GM18519 (cell line): ENCODE measurements around the gene THOC5.
"Not testable (repeated sequence)": the region's sequence is repeated elsewhere in the genome, so short reads cannot be mapped to it uniquely, and the experiment has no call there.

Source experiments
- ATAC-seq: cut with Tn5 transposase; IDR thresholded peaks from one replicate; pipeline ENCODE4 v1.9.1; 2021; ENCODE audit warnings: mild to moderate bottlenecking, moderate library complexity; ENCODE audit not compliant: unreplicated experiment, low FRiP score

The THOC5 gene

GRCh38 chr22:29563652-29564460 lies 10.3 kb upstream of the THOC5 start:
- ATAC-seq, result no peak

DNA sequence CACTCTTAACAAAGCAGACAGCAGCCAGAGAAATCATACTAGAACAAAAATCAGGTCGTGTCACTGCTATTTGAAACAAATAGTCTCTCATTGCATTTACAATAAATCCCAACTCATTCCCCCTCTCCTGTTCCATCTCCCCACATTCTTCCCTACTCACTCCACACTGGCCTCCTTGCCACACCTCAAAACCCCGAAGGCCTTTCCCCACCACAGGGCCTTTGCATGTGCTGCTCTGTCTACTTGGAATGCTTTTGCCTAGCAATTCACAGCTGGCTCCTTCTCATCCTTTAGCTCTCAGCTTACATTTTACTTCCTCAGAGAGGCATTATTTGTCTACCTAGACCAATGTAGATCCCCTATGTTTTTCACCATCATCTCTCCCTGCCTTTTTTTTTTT lies 6.3 kb upstream of the THOC5 start:
- no peak for ATAC-seq

DNA sequence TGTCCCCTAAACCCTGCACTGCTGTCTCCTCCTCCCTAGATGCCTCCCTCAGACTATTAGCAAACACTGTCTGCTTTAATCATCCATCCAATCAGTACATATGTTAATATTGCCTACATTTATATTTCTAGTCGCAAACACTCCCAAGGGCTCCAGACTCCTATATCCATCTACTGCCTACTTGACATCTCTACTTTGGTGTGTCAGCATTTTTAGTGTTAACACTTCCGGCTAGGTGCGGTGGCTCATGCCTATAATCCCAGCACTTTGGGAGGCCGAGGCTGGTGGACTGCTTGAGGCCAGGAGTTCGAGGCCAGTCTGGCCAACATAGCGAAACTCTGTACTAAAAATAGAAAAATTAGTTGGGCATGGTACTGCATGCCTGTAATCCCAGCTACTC lies 5.5 kb upstream of the THOC5 start:
- ATAC-seq, result no peak

DNA sequence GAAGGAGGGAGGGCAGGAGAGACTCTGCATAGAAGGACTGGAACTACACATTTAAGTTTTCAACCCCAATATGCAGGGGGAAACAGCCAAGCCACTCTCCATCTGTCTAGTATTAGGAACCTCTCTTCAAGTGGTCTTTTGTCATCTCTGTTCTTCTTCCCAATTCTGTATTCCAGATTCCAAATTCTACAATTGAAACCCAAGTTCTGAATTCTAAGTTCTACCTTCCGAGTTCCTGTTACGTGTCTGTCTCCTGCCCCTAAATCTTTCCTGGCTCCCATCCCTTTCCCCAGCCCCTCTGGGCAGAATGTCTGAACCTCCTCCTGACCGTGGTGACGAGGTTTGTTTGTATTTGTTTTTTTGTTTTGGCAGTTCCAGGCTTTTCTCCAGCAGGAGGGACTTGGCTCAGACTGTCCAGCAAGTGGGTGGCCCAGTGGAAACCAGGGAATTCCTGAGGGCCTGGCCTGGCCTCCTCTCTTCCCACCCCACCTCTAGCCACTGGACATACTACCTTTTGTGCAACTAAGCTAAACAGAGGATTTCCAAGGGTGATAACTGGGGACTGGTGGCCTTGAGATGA lies 1.6 kb upstream of the THOC5 start:
- ATAC-seq, result no peak

- not testable (repeated sequence) for ATAC-seq
Measured at GRCh38 chr22:29552357-29552756, 1.2 kb downstream of the THOC5 start.

GRCh38 chr22:29550005-29550404 lies 3.6 kb downstream of the THOC5 start:
- ATAC-seq, result no peak

DNA sequence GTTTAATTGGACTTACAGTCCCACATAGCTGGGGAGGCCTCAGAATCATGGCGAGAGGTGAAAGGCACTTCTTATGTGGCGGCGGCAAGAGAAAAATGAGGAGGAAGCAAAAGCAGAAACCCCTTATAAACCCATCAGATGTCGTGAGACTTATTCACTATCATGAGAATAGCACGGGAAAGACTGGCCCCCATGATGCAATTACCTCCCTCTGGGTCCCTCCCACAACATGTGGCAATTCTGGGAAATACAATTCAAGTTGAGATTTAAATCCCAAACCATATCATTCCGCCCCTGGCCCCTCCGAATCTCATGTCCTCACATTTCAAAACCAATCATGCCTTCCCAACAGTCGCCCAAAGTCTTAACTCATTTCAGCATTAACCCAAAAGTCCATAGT lies 8.5 kb downstream of the THOC5 start:
- not testable (repeated sequence) for ATAC-seq

- no peak for ATAC-seq
Measured at GRCh38 chr22:29541845-29542244, 11.7 kb downstream of the THOC5 start.

DNA sequence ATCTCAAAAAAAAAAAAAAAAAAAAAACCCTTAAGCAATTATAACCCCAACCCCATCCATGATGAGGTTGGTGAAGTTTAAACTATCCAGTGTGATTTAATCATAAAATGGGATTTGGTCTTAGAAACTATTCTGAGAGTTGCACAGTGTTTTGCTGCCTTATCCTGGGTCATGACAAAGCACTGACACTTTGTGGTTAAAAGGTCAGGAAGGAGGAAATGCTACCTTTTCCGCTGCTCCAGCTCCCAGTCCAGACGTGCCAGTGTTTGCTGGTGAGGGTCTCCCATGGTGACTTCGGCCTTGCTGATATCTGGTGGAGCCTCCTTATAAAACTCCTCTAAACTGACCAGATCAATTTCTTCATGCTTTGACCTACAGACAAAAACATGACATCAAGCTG lies 14.5 kb downstream of the THOC5 start:
- no peak for ATAC-seq

- ATAC-seq, result no peak
Measured at GRCh38 chr22:29536411-29536810, 17.1 kb downstream of the THOC5 start.

DNA sequence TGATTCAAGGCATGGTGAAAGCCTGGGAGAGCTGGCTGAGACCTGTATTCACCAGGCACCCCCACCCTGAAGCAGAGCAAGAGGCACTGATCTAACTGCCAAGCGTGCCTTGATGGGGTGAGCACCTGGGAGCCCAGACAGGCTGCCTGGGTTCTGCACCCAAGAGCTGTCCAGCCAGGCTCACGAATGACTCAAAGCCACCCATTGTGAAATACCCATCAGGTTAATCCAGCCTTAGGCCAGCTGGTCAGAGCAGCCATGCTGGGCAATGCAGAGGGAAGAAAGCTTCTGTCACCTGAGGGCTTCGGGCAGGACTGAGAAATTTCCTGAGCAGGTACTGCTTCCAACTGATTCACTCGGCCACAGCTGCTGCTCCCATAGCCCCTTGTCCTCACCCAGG lies 22.1 kb downstream of the THOC5 start:
- no peak for ATAC-seq

DNA sequence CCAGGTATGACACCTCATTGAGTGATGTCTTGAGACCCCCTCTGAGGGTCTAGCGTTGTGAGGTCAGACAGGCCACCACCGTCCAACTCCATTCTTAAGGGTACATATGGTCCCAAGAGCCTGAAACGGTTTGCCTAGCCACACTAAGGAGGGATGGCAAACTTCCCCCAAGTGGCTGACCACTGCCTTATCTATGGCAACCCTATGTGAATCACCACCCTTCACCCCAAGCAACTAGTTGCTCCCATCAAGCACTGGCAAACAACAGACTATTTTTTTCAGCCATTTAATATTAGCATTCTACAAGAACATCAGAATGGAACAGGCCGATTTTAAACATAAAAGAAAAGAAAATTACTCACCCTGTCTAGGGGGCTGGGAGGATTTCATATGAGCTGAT lies 22.8 kb downstream of the THOC5 start:
- ATAC-seq, result no peak

GRCh38 chr22:29528144-29528543 lies 25.4 kb downstream of the THOC5 start:
- no peak for ATAC-seq

DNA sequence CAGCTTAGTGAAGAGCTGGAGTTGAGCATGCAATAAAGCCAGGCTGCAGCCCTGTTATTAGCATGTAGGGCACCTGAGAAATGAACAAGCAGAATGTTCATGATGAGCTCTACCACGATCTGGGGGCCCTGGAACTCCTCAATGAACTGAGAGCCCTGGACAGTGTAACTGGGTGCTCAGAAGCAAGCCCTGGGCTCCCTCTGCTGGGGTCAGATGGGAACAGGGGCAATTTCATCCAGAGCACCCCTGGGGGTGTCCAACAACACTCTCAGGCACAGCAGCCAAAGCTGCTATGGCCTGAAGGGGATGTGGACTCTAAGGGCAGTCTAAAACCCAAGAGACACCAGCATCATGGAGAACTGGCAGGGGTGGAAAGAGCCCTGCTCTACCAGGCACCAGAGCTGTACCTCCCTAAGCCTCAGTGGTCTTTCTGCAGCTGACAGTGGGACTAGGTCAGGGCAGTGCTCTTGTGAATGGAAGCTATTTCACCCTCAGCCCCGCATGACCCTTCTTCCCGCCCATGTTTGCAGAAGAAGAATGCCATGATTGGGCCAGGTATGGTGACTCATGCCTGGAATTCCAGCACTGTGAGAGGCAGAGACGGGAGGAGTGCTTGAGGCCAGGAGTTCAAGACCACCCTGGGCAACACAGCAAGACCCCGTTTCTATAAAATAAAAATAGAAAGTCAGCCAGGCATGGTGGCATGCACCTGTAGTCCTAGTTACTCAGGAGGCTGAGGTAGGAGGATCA lies 28.9 kb downstream of the THOC5 start:
- no peak for ATAC-seq

DNA sequence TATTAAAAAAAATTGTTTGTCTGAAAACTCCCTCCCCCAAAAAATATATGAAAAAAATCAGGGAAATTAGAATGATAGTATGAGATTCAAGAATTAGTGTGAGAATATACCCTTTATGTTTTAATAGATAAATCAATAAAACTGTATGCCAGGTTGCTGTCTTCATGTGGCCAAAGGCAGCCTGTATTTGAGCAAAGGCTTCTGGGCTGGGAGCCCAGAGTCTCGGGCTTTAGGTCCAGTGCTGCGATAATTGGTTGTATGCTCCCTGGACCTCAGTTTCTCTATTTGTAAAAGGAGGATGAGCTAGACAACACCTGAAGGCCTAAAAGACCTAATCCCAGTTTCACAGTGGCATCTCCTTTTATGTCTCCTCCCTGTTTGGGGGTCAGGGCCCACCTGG lies 29.8 kb downstream of the THOC5 start:
- ATAC-seq, result no peak

GRCh38 chr22:29521526-29521925 lies 32.0 kb downstream of the THOC5 start:
- no peak for ATAC-seq

GRCh38 chr22:29520851-29521250 lies 32.7 kb downstream of the THOC5 start:
- no peak for ATAC-seq

- no peak for ATAC-seq
Measured at GRCh38 chr22:29519996-29520395, 33.6 kb downstream of the THOC5 start.

DNA sequence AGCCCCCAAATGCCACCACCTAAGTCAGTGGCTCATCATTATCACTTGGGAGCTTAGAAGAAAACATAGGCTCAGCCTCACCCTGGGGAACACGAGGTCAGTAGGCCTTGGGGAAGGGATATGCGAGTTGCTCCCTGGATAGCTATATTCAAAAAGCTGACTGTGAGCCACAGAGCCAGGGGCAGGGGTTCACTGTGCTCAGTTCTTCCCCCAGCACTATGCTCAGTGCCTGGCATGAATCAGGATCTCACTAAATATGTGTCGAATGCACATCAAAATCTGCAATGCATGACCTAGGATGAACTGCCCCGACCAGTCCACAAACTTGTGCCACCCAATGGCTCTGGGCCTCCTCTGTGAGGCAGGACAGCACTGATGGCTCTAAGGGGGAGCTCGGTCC lies 35.1 kb downstream of the THOC5 start:
- ATAC-seq, result no peak

- no peak for ATAC-seq
Measured at GRCh38 chr22:29517215-29517908, 36.2 kb downstream of the THOC5 start.

- ATAC-seq, result no peak
Measured at GRCh38 chr22:29512031-29512430, 41.5 kb downstream of the THOC5 start.
